Activated CD4-positive, alpha-beta T cell treated with anti-CD3 and anti-CD28 coated beads, Interleukin-2, Interleukin-4, amounts not matched to agents 100 ng/mL and 50 ng/mL, durations not matched to agents 16 hours and 8 hours (primary cell): ENCODE results near the gene WDR43.

Source experiments
- DNase-seq: peaks from one replicate; pipeline ENCODE4 v3.0.0-alpha.2; 2020; ENCODE audit warnings: low spot score

The WDR43 gene

DNA sequence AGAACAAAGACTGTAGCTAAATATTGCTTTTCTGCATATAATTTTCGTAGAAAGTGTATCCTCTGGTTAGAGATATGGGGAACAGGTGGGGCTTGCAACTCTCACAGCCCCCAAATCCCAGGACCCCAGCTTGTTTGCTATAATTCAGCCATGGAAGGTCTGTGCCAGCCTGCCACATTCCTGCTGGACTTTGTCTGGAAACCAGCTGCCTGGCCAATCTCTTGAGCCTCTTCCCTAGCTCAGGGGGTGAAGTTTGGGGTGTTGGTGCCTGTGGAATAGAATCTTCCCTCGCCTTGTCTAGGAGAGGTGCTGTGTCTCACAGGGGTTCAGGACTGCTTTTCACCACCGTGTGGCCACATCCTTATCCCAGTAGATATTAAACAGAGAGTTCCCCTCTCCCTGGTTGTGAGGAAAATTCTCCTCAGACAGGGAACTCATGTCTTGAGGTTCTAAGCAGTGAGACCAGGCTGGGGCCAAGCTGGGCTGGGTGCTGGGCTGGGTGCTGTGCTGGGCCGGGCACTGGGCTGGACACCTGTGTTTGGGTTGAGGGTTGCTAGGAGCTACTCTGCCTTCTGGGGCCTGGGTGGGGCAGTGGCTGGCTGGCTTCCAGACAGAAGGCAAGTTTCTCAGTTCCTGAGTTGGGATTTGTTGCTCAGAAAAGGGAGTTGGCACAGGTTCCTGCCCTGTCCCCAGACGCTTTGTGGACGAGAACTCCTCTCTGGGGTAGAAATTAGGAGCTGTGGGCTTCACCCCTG lies 98.9 kb downstream of the WDR43 start:
- no peak for DNase-seq

- no peak for DNase-seq
Observed at GRCh38 chr2:28994074-28994473, 99.6 kb downstream of the WDR43 start.

- no peak for DNase-seq
Observed at GRCh38 chr2:28994679-28995078, 100.2 kb downstream of the WDR43 start.

- DNase-seq = no peak
Observed at GRCh38 chr2:28995765-28996750, 101.6 kb downstream of the WDR43 start.

DNA sequence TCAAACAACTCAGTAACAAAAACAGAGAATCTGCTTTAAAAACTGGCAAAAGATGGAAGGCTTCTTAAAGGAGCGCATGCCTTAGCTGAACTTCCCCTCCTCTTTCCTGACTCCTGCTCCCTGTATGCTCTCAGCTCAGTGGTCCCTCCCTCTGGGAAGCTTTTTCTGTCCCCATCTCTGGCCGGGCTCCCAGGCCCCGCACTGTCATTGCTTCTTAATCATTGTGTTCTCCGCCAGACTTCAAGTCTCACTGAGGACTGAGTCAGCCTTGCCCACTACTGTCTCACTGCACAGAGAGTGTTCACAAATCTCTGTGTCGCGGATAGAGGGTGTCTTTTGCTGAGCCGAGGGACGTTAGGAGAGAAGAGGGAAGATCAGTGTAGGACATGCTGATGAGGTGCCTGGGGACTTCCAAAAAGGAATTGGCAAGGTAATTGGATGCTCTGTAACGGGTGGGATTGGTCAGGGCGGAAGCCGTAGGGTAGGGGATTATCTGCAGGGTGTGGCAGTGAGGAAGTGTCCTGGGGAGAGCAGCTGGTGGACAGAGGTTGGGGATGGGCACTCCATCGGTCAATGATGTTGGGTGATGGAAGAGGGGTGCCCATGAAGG lies 102.9 kb downstream of the WDR43 start:
- no peak for DNase-seq
